K562 (cell line): Measurements from ENCODE around the gene RBM22. TPM values are rescaled to one million over a fixed set of nuclear protein-coding genes. Genes with fewer than 3 reads are reported as not detected.

Experiments used
- ATAC-seq: fragments of 200-7000 bp; cut with Tn5 transposase; 3 replicates; pipeline ENCODE4 v1.9.1; 2020; ENCODE audit warnings: moderate library complexity
- BruUV-seq: library from RNA; stranded (reverse); fragments of 400-500 nt; replicated peaks from 2 replicates; lab custom pipeline; 2021; lab: Mats Ljungman, UMichigan
- CTCF ChIA-PET: fragments of 300-600 bp; formaldehyde crosslinking; extraction: SDS; loops from one replicate; lab custom pipeline; 2021; ENCODE audit warnings: low intra/inter-chr PET ratio; lab: Yijun Ruan, JAX
- POLR2A ChIA-PET: fragments of 300-600, 350-650 bp; sonication (Branson Sonifier 250); formaldehyde crosslinking; extraction: SDS; loops from one replicate; lab custom pipeline; 2021; ENCODE audit warnings: antibody characterized with exemption, inconsistent platforms; lab: Yijun Ruan, JAX
- DNase-seq, 4 experiments: peaks; one replicate each; pipeline versions ENCODE4 v3.0.0 to v3.0.0-alpha.2; 2011 to 2018; ENCODE audit warnings: low spot score in 3 of 4, mixed read lengths in 3 of 4; ENCODE audit errors: extremely low read depth in 1 of 4
- FAIRE-seq: peaks from 2 replicates; lab custom pipeline; 2011; peaks lifted over from hg19 to GRCh38; lab: Jason Lieb, UNC
- H2AFZ ChIP-seq: 2 replicates; pipeline ENCODE4 v1.6.0; 2011; ENCODE audit warnings: low read depth, low read length, control low read depth, inconsistent platforms
- H3K27ac ChIP-seq: fragments of 200-600 bp; 3 replicates; pipeline ENCODE4 v1.8.0; 2011; ENCODE audit warnings: low read depth, mild to moderate bottlenecking, control low read depth, inconsistent platforms, low read length, moderate library complexity, mixed read lengths; ENCODE audit errors: extremely low read depth
- H3K27me3 ChIP-seq, 2 experiments: fragments of 300-600 bp in 1 of 2; 2 replicates in 1 of 2; 3 replicates in 1 of 2; pipeline versions ENCODE4 v1.6.0 to v1.8.0; 2011; ENCODE audit warnings: inconsistent platforms in 2 of 2, low read length in 2 of 2, mild to moderate bottlenecking in 1 of 2, mixed read lengths in 1 of 2, moderate library complexity in 1 of 2; ENCODE audit not compliant: control insufficient read depth in 2 of 2, insufficient read depth in 2 of 2
- H3K36me3 ChIP-seq: fragments of 300-600 bp; 3 replicates; pipeline ENCODE4 v1.8.0; 2011; ENCODE audit warnings: mild to moderate bottlenecking, low read length, inconsistent platforms; ENCODE audit not compliant: control insufficient read depth, insufficient read depth
- H3K4me1 ChIP-seq, 2 experiments: fragments of 200-600 bp in 1 of 2; replicated peaks in 1 of 2; 2 replicates in 1 of 2; 3 replicates in 1 of 2; pipeline versions ENCODE4 v1.5.1 to v1.8.0; 2011; ENCODE audit warnings: inconsistent platforms in 2 of 2, low read length in 2 of 2, mild to moderate bottlenecking in 1 of 2, mixed read lengths in 1 of 2, moderate library complexity in 1 of 2; ENCODE audit not compliant: control insufficient read depth in 2 of 2, insufficient read depth in 2 of 2
- H3K4me2 ChIP-seq: 2 replicates; pipeline ENCODE4 v1.6.1; 2011; ENCODE audit warnings: low read length, control low read depth, inconsistent platforms, mixed read lengths; ENCODE audit not compliant: insufficient read depth
- H3K4me3 ChIP-seq: fragments of 200-600 bp; sonication (generic), shearing (Covaris generic); 2 replicates; pipeline ENCODE4 v1.5.1; 2016; ENCODE audit warnings: control low read depth, inconsistent platforms
- H3K79me2 ChIP-seq: fragments of 200-600 bp; 3 replicates; pipeline ENCODE4 v1.8.0; 2011; ENCODE audit warnings: low read length, inconsistent platforms; ENCODE audit not compliant: control insufficient read depth, insufficient read depth
- H3K9ac ChIP-seq, 2 experiments: 2 replicates each; pipeline versions ENCODE4 v1.6.0 to v1.6.1; 2011; ENCODE audit warnings: low read depth in 2 of 2, low read length in 2 of 2, control low read depth in 1 of 2, inconsistent platforms in 1 of 2, mild to moderate bottlenecking in 1 of 2, mixed read lengths in 1 of 2; ENCODE audit not compliant: insufficient read depth in 1 of 2
- H3K9me1 ChIP-seq: one replicate; pipeline ENCODE4 v1.6.0; 2011; ENCODE audit warnings: inconsistent platforms, mild to moderate bottlenecking, low read length, moderate library complexity; ENCODE audit not compliant: control insufficient read depth, insufficient read depth
- H3K9me3 ChIP-seq: replicated peaks from 2 replicates; pipeline ENCODE4 v1.5.1; 2011; ENCODE audit warnings: low read depth, low read length, inconsistent platforms; ENCODE audit not compliant: control insufficient read depth, insufficient read depth
- H4K20me1 ChIP-seq: replicated peaks from 2 replicates; pipeline ENCODE4 v1.6.1; 2011; ENCODE audit warnings: low read length, inconsistent platforms, mixed read lengths; ENCODE audit not compliant: control insufficient read depth, insufficient read depth
- HNRNPK ChIP-seq: fragments of 200-400 bp; formaldehyde crosslinking; IDR thresholded peaks from one replicate; pipeline ENCODE4 v1.6.1; 2018; ENCODE audit warnings: mild to moderate bottlenecking, low read depth, low read length; ENCODE audit not compliant: poor library complexity, severe bottlenecking
- NR2C2 ChIP-seq, 2 experiments: fragments of 200-800 bp in 1 of 2; sonication (Bioruptor generic) in 1 of 2; sonication (generic) in 1 of 2; formaldehyde crosslinking in 1 of 2; IDR thresholded peaks; 2 replicates each; pipeline versions ENCODE4 v1.6.1 to v1.8.0; 2016 to 2022; ENCODE audit warnings: mild to moderate bottlenecking in 1 of 2, missing compliant biosample characterization in 1 of 2, missing genetic modification characterization in 1 of 2, missing genetic modification reagents in 1 of 2
- SMARCE1 ChIP-seq: fragments of 450-650 bp; IDR thresholded peaks from 2 replicates; pipeline ENCODE4 v1.7.1; 2016; ENCODE audit warnings: mild to moderate bottlenecking
- SPI1 ChIP-seq: IDR thresholded peaks from 2 replicates; pipeline ENCODE4 v1.6.1; 2011; ENCODE audit warnings: low read depth, low read length, control low read depth, borderline replicate concordance
- ZNF282 ChIP-seq: sonication (generic); formaldehyde crosslinking; IDR thresholded peaks from 2 replicates; pipeline ENCODE4 v1.8.1; 2023; ENCODE audit warnings: missing genetic modification reagents
- ZNF584 ChIP-seq: fragments of 200-800 bp; sonication (Bioruptor generic); IDR thresholded peaks from 2 replicates; pipeline ENCODE4 v1.6.1; 2016; ENCODE audit warnings: low read depth, mild to moderate bottlenecking, missing genetic modification characterization, missing compliant biosample characterization
- WGBS: fragments of 100-300 bp; shearing (Covaris generic); methylation state at CpG from one replicate; pipeline ENCODE4 v1.1.6; 2016; ENCODE audit warnings: low coverage, mixed read lengths; ENCODE audit not compliant: insufficient coverage; ENCODE audit errors: missing lambda C conversion rate; 5-methylcytosine and 5-hydroxymethylcytosine counted together
- in situ Hi-C: fragments of 300-500 bp; cut with MboI; formaldehyde crosslinking; loops from 4 replicates; pipeline ENCODE4 v1.15.0; 2018; ENCODE audit warnings: inconsistent platforms, mixed read lengths
- intact Hi-C: fragments of 100-400 bp; cut with micrococcal nuclease; formaldehyde crosslinking; loops from 2 replicates; pipeline ENCODE4 v1.14.2; 2022
- polyA plus RNA-seq, 8 experiments: library from polyadenylated mRNA; depleted of rRNA in 4 of 8; stranded (reverse) in 5 of 8; unstranded in 3 of 8; fragments of >200 nt; fragmentation: Nextera tagmentation in 2 of 8; fragmentation: Illumina TruSeq in 1 of 8; extraction: Ambion mirVana in 2 of 8; extraction: Trizol in 1 of 8; gene quantifications; 2 replicates each; pipeline versions ENCODE4 v1.2.1 to v1.2.3, GENCODE V29; 2011 to 2014; ENCODE audit warnings: inconsistent platforms in 1 of 8, missing spikeins in 1 of 8
- total RNA-seq, 7 experiments: library from RNA; depleted of rRNA in 6 of 7; stranded (reverse); fragments of >200 nt in 6 of 7; fragmentation: Illumina TruSeq in 2 of 7; extraction: Trizol in 2 of 7; gene quantifications; 2 replicates each; pipeline versions ENCODE4 v1.2.1 to v1.2.3, GENCODE V29; 2011 to 2021; ENCODE audit warnings: low replicate concordance in 1 of 7
- TF ChIP-seq, protein P1 (sequence below): sonication (generic); formaldehyde crosslinking; IDR thresholded peaks from 2 replicates; pipeline ENCODE4 v1.9.0; 2022; ENCODE audit warnings: mild to moderate bottlenecking, missing genetic modification reagents
- TF ChIP-seq, protein P2 (sequence below): fragments of 150-350 bp; IDR thresholded peaks from 2 replicates; pipeline ENCODE4 v1.6.1; 2014; ENCODE audit warnings: low read depth, mild to moderate bottlenecking, low read length, borderline replicate concordance

RBM22 gene
- total and polyA plus RNA-seq, 9 of the 15 experiments (the other 6 are each of a cell fraction or from before 2014, with no cell fraction given) = 31.3 to 82.2 (median 44.8) TPM

DNA sequence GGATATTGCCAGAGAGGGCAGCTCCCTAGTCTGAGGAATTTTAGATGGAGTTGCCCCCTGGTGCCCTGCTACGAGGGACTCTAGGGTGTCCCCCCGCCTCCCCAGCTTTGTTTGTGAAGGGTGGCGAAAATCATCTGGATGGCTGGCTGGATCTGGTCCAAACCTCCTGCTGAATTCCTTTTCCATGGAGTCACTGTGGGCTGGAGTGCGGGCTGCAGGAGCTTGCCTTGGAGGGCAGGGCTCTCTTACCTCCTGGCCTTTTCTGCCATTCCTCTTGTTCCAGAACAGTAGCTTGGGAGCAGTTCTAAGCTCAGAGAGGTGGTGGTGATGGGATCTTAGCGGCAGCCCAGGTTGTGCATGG lies 58.3 kb downstream of the RBM22 start:
- peaks cover 16% of the 10 kb centered on the region for H4K20me1 ChIP-seq
- intact Hi-C loops (no loop called here), in situ Hi-C loops (no loop called here)
- H3K4me1 ChIP-seq = peaks cover 9 to 18% of the 10 kb centered on the region in 2 experiments; a peak in 4 of 5 replicates
- H3K9ac ChIP-seq = no peak overlapping the region
- DNase-seq (no peak), FAIRE-seq (no peak), ATAC-seq (no peak)
- no peaks in the 10 kb centered on the region for H3K9me1 ChIP-seq
- H3K4me2 ChIP-seq = no peak overlapping the region
- 19% methylated on average over 5 of the region's 5 CpGs for WGBS
- H3K4me3 ChIP-seq = no peak overlapping the region
- H2AFZ ChIP-seq = no peak overlapping the region
- no TSS peak for BruUV-seq
- no peaks in the 10 kb centered on the region for H3K79me2 ChIP-seq
- ChIA-PET CTCF (no interaction called here), POLR2A (interaction anchor here (0.6 to 1.1 kb wide), 3 partner anchors 64 to 133 kb away, joined by 3 read pairs; no protein-coding TSS in a partner anchor)
- H3K36me3 ChIP-seq = no peaks in the 10 kb centered on the region
- H3K27me3 ChIP-seq = peaks cover 11 to 35% of the 10 kb centered on the region in 2 experiments; a peak in 3 of 5 replicates
- TF ChIP-seq ZNF584 (CRISPR knock-in tag) = no peak
- TF ChIP-seq, protein P1, sequence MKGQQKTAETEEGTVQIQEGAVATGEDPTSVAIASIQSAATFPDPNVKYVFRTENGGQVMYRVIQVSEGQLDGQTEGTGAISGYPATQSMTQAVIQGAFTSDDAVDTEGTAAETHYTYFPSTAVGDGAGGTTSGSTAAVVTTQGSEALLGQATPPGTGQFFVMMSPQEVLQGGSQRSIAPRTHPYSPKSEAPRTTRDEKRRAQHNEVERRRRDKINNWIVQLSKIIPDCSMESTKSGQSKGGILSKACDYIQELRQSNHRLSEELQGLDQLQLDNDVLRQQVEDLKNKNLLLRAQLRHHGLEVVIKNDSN (CRISPR knock-in tag) = peak; percentile 15; the same call in 1 of the 2 replicates
- no peak overlapping the region for H3K27ac ChIP-seq
- H3K9me3 ChIP-seq = no peaks in the 10 kb centered on the region

DNA sequence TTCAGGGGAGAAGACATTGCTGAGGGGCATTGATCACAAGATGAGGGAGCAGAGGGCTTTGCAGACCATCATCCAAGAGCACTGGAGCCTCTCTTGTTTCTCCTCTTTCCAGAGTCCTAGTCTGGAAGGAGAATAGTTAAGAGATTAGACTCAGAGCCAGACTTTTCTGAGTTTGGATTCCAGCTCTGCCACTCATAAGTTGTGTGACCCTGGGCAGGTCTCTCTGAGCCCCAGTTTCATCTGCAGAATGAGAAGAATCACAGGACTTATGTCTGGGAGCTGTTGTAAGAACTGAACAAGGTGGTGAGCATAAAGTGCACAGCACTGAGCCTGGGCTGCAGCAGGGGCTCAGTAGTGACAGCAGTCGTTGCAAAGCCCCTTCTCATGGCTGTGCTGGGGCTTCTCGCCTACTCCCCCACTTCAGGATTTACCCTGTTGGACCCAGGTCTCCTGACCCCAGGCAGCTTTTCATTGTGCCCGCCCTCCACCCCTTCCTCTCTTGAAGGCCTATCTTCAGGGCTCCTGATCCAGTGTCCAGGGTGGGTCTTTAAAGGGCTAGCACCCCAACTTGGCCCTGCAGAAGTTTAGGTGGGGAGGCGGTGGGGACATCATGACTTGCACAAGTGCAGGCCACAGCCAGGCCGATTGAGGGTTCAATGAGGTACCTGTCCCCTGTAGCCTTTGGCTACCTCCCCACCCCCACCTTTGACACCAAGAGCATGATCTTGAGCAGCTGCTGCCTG lies 58.9 kb downstream of the RBM22 start:
- no peak for ATAC-seq
- Histone ChIP-seq H3K9me1 (no peaks in the 10 kb centered on the region), H3K9me3 (no peaks in the 10 kb centered on the region), H3K79me2 (no peaks in the 10 kb centered on the region), H3K36me3 (no peaks in the 10 kb centered on the region), H3K4me1 (peaks cover 11 to 18% of the 10 kb centered on the region in 2 experiments), H3K9ac (no peak overlapping the region), H3K27ac (no peak overlapping the region), H3K27me3 (peaks cover 8 to 29% of the 10 kb centered on the region in 2 experiments; a peak in 3 of 5 replicates), H2AFZ (no peak overlapping the region), H3K4me2 (no peak overlapping the region), H3K4me3 (no peak overlapping the region), H4K20me1 (peaks cover 16% of the 10 kb centered on the region)
- BruUV-seq = no TSS peak
- CTCF ChIA-PET = interaction anchor here (0.7 kb wide), 1 partner anchor 51 kb away, joined by 3 read pairs; no protein-coding TSS in a partner anchor
- WGBS = 21% methylated on average over 5 of the region's 5 CpGs
- intact Hi-C loops (no loop called here), in situ Hi-C loops (no loop called here)
- DNase-seq = no peak
- FAIRE-seq = no peak
- POLR2A ChIA-PET = interaction anchor here (0.6 to 1.1 kb wide), 2 partner anchors 63 to 134 kb away, joined by 3 read pairs; no protein-coding TSS in a partner anchor
- no peak for TF ChIP-seq SMARCE1
- TF ChIP-seq NR2C2 (CRISPR knock-in tag; IDR thresholded peaks at IDR 0.05) = no peak
- no peak for TF ChIP-seq NR2C2 (tag; IDR thresholded peaks at IDR 0.05)
- TF ChIP-seq, protein P2, sequence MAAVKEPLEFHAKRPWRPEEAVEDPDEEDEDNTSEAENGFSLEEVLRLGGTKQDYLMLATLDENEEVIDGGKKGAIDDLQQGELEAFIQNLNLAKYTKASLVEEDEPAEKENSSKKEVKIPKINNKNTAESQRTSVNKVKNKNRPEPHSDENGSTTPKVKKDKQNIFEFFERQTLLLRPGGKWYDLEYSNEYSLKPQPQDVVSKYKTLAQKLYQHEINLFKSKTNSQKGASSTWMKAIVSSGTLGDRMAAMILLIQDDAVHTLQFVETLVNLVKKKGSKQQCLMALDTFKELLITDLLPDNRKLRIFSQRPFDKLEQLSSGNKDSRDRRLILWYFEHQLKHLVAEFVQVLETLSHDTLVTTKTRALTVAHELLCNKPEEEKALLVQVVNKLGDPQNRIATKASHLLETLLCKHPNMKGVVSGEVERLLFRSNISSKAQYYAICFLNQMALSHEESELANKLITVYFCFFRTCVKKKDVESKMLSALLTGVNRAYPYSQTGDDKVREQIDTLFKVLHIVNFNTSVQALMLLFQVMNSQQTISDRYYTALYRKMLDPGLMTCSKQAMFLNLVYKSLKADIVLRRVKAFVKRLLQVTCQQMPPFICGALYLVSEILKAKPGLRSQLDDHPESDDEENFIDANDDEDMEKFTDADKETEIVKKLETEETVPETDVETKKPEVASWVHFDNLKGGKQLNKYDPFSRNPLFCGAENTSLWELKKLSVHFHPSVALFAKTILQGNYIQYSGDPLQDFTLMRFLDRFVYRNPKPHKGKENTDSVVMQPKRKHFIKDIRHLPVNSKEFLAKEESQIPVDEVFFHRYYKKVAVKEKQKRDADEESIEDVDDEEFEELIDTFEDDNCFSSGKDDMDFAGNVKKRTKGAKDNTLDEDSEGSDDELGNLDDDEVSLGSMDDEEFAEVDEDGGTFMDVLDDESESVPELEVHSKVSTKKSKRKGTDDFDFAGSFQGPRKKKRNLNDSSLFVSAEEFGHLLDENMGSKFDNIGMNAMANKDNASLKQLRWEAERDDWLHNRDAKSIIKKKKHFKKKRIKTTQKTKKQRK = no peak
- no peak for TF ChIP-seq HNRNPK
- no peak for TF ChIP-seq SPI1
- no peak for TF ChIP-seq ZNF282 (CRISPR knock-in tag)
